ENCODE results near the gene GBX2. TPM values are rescaled to one million over a fixed set of nuclear protein-coding genes. Genes with fewer than 3 reads are reported as not detected.

The GBX2 gene
- total RNA-seq, 1 donor from 2014 or later: not detected

DNA sequence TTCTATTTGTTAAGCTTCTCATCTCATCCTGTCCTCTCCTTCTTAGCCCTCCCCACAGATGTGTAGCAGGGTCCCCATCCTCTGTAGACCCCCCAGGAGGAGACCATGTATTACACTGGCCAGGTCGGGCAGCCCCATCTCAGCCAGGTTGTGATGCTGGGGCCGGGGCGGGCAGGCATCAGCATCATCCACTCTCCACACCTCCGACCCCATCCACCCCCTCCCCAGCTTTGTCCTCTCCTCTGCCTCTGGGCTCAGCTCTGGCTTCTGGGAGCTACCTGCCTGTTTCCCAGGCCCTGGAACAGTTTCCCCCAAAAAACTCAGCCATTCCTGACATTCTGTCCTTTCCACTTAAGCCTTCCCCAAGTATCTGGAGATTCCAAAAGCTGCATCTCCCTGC, 49.2 kb downstream of the GBX2 start:
- no peak for DNase-seq (ENCODE audit: low spot score in 2 of 2)
- intact Hi-C loops (cut with DNase I): no loop called here
- Histone ChIP-seq H3K36me3 (peaks cover 5 to 7% of the 10 kb centered on the region in 2 donors), H3K27me3 (no peaks in the 10 kb centered on the region), H3K4me3 (no peak overlapping the region), H3K9me3 (no peaks in the 10 kb centered on the region), H3K27ac (no peak overlapping the region), H3K4me1 (no peaks in the 10 kb centered on the region)
- no peak for TF ChIP-seq CTCF (IDR thresholded peaks at IDR 0.05)

- no peak for DNase-seq (ENCODE audit: low spot score in 2 of 2)
- Histone ChIP-seq H3K36me3 (no peaks in the 10 kb centered on the region), H3K27ac (no peak overlapping the region), H3K27me3 (no peaks in the 10 kb centered on the region), H3K9me3 (no peaks in the 10 kb centered on the region), H3K4me3 (no peak overlapping the region), H3K4me1 (no peaks in the 10 kb centered on the region)
- intact Hi-C loops (cut with DNase I): no loop called here
- no peak for TF ChIP-seq CTCF (IDR thresholded peaks at IDR 0.05)
Observed at GRCh38 chr2:236117861-236118269, 50.3 kb downstream of the GBX2 start.

DNA sequence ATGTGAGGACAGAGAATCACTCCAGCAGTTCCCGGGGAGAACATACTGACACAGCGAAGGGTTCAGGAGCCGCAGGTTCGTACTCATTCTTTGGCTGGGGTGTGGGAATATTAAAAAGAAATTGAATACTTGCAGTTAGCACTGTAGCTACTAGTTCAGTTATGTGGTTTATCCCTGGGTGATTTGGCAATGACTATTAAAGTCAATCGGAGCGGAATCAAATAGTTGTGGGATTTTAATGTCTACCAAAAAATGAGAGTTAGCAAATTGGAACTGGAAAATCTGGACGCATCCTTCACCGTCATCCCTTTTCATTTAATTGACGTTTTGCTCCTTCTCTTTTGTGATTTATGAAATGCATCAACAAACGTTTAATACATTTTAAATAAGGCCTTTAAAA, 50.8 kb downstream of the GBX2 start:
- intact Hi-C loops (cut with DNase I): no loop called here
- H3K4me1 ChIP-seq: no peaks in the 10 kb centered on the region
- TF ChIP-seq CTCF (IDR thresholded peaks at IDR 0.05): no peak

More for the DNA sequence above, 50.8 kb downstream of the GBX2 start:
- no peak overlapping the region for H3K4me3 ChIP-seq
- H3K27me3 ChIP-seq: no peaks in the 10 kb centered on the region
- no peaks in the 10 kb centered on the region for H3K36me3 ChIP-seq
- H3K9me3 ChIP-seq: no peaks in the 10 kb centered on the region
- no peak for DNase-seq (ENCODE audit: low spot score in 2 of 2)
- H3K27ac ChIP-seq: no peak overlapping the region

Other genes starting within 250 kb of the GBX2 start
- gene ASB18, start 96.0 kb upstream of the GBX2 start, total RNA-seq: not detected

Measured in ascending aorta (tissue), 2 donors.